Psoas muscle (tissue), 8 donors: ENCODE measurements around the gene SPHK2. TPM values are rescaled to one million over a fixed set of nuclear protein-coding genes. Genes with fewer than 3 reads are reported as not detected.

Experiments
- ATAC-seq, 4 donors: fragments of 200-7000 bp; cut with Tn5 transposase; one replicate each; pipeline ENCODE4 v1.9.1; 2020; ENCODE audit warnings: moderate library complexity in 3 of 4, mild to moderate bottlenecking in 2 of 4
- DNase-seq, 2 donors: peaks; one replicate each; pipeline ENCODE4 v3.0.0-alpha.2; 2020
- H3K27ac ChIP-seq: fragments of 200-600 bp; one replicate; pipeline ENCODE4 v1.8.0; 2022
- H3K27me3 ChIP-seq, 3 donors: fragments of 200-600 bp in 1 of 3; one replicate each; pipeline versions ENCODE4 v1.6.1 to v1.8.0; 2013 to 2022; ENCODE audit warnings: low read length in 2 of 3, mild to moderate bottlenecking in 2 of 3, moderate library complexity in 1 of 3; ENCODE audit not compliant: insufficient read depth in 3 of 3
- H3K36me3 ChIP-seq, 2 donors: fragments of 200-600 bp in 1 of 2; one replicate each; pipeline versions ENCODE4 v1.6.1 to v1.8.0; 2013 to 2022; ENCODE audit warnings: low read depth in 1 of 2, mild to moderate bottlenecking in 1 of 2, moderate library complexity in 1 of 2; ENCODE audit not compliant: insufficient read depth in 1 of 2
- H3K4me1 ChIP-seq: fragments of 200-600 bp; one replicate; pipeline ENCODE4 v1.8.0; 2022
- H3K4me3 ChIP-seq: fragments of 200-600 bp; one replicate; pipeline ENCODE4 v1.8.0; 2022; ENCODE audit warnings: mild to moderate bottlenecking
- H3K9me3 ChIP-seq: fragments of 200-600 bp; one replicate; pipeline ENCODE4 v1.8.0; 2022
- WGBS, 3 donors: extraction: QIAGEN DNeasy Blood & Tissue Kit; methylation state at CpG; one replicate each; pipeline versions ENCODE4 v1.1.6 to v1.1.7; 2013; 5-methylcytosine and 5-hydroxymethylcytosine counted together
- intact Hi-C, 2 donors: fragments of 100-400 bp; cut with DNase I; formaldehyde crosslinking; loops; one replicate each; pipeline versions ENCODE4 v1.11.0 to v1.14.2; 2022
- polyA plus RNA-seq, 3 donors: library from polyadenylated mRNA; stranded (reverse); fragments of 200-250 nt; gene quantifications; one replicate each; pipeline ENCODE4 v1.2.3, GENCODE V29; 2013
- total RNA-seq, 4 donors: library from RNA; stranded (reverse); fragmentation: NEBNext Ultra II Directional in 2 of 4; extraction: Animal tissue kit (Norgen Biotek cat#: 25700) in 2 of 4; gene quantifications; one replicate each; pipeline versions ENCODE4 v1.2.1 to v1.2.4, GENCODE V29; 2021 to 2023
- TF ChIP-seq, protein P1 (sequence below): fragments of 200-600 bp; IDR thresholded peaks from one replicate; pipeline ENCODE4 v1.8.0; 2022; ENCODE audit warnings: antibody characterized with exemption
- donor health status: healthy with polysubstance abuse.
- donor health status: DM: no; HTN: no; CAD: no; lungs with moderate emphysema.
- donor health status: Bipolar disorder and iron deficiency.
- donor health status: healthy.
- donor health status: DM: yes; HTN: yes; CAD: no.
- donor health status: DM: no; HTN: no; CAD: no.
- donor health status: DM: no; HTN: no; CAD: no.
- donor health status: DM: yes; HTN: yes; CAD: no.

The SPHK2 gene
- total and polyA plus RNA-seq, 7 donors: 3.3 to 12.8 (median 5.0) TPM

DNA sequence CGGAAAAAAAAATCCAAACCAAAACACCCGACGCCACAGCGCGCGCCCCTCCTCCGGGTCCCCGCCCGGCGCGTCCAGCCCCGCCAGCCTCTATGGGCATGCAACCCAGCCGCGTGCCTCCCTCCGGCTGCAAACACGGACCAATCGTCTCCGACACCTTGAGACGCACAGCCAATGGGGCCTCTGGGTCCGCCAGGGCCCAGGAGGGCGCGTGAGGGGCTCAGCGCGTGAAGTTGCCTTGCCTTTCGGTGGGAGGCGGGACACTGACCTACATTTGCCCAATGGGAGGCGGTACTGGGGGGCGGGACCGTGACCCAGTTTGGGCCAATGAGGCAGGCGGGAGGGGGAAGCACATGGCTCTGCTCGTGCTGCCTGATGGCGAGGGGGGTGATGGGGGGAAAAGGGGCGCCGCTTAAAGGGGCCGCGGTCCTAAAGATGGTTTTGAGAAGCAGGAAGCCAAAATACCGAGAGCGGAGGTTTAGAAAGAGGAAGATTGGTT, 18.2 kb downstream of the SPHK2 start:
- H3K4me3 ChIP-seq: peak overlapping the region; percentile 87
- ATAC-seq: peak; percentile 75 to 80 (median 76)
- intact Hi-C loops: loop anchor here in 1 of 2 donors (10.0 kb wide), 1 partner anchor 327 kb away; the partner anchor contains the start of gene FTL
- TF ChIP-seq, protein P1, sequence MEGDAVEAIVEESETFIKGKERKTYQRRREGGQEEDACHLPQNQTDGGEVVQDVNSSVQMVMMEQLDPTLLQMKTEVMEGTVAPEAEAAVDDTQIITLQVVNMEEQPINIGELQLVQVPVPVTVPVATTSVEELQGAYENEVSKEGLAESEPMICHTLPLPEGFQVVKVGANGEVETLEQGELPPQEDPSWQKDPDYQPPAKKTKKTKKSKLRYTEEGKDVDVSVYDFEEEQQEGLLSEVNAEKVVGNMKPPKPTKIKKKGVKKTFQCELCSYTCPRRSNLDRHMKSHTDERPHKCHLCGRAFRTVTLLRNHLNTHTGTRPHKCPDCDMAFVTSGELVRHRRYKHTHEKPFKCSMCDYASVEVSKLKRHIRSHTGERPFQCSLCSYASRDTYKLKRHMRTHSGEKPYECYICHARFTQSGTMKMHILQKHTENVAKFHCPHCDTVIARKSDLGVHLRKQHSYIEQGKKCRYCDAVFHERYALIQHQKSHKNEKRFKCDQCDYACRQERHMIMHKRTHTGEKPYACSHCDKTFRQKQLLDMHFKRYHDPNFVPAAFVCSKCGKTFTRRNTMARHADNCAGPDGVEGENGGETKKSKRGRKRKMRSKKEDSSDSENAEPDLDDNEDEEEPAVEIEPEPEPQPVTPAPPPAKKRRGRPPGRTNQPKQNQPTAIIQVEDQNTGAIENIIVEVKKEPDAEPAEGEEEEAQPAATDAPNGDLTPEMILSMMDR: no peak
- H3K9me3 ChIP-seq: no peaks in the 10 kb centered on the region
- H3K27me3 ChIP-seq: no peaks in the 10 kb centered on the region
- peaks cover 32% of the 10 kb centered on the region for H3K4me1 ChIP-seq
- H3K36me3 ChIP-seq: no peaks in the 10 kb centered on the region
- 0 to 1% (median 0%) methylated on average over 38 of the region's 38 CpGs for WGBS, 3 donors
- DNase-seq: peak; percentile 99 to 100
- H3K27ac ChIP-seq: peak overlapping the region; percentile 97

DNA sequence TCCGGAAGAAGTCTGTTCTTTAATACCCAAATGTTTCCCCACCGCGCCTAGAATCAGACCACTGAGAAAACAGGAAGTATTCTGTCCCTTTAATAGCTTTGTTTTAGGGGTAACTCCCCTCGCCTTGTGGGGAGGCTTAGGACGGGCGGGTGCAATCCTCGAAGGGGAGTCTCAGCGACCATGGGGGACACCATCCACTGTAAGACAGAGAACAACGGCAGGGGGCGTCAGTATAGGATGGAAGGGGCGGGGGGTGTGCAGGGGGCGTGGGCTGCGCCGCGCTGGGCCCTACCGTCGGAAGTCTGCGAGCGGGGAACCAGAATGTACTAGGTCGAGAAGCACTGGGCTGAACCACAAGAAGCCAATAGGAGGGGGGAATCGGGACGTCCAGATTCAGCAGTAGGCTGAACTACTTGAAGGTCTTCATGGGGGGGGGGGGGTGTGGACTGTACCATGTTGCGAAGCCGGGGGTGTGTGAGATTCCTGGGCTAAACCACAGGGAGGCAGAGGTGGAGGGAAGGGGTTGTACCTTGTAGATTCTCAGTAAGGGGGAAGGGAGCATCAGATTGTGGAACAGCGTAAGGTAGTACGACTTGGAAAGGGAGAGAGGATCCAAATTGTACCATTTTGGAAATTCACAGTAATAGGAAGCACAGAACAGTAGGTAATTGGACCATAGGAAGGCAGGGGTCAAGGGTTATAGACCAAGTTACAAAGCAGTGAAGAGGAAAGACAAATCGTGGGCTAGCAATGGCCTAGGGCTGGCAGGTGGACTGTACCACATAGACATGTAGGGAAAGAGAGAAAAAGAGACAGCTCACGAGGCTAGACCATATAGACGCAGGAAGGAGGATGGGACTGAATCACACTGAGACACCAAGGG, 18.9 kb downstream of the SPHK2 start:
- intact Hi-C loops: loop anchor here (2.0 to 10.0 kb wide), 2 partner anchors 81 to 327 kb away; partner anchors contain the start of genes FTL (in 1 of the 2) and MAMSTR (in 1 of the 2)
- DNase-seq: peak; percentile 81 to 91
- WGBS, 3 donors: 9% methylated on average over 28 to 29 of the region's 29 CpGs

DNA sequence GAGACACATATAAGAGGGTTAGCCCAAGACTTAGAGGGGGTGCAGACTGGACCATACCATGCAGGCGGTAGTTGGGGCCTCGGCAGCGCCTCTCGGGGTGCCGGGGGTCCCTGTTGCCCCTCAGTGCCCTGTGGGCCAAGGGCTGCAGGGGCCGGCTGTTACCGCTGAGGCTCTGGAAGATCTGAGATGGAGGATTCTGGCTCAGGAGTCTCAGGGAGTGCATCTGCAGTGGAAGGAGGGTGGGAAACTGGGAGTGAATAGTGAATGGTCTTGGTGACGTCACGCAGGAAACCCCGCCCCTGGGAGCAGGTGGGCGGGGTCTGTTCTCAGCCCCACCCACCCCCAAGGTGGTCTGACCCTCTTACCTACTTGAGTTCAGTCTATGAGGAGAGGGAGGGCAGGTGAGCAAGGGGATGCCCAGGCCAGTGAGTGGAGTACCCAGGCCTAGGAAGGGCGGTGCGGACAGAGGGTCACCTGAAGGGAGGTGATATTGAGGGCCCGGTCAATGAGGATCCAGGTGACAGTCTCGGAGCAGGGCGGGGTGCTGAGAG, 19.6 kb downstream of the SPHK2 start:
- peak overlapping the region; percentile 87 for H3K4me3 ChIP-seq
- no peaks in the 10 kb centered on the region for H3K36me3 ChIP-seq
- H3K27me3 ChIP-seq: no peaks in the 10 kb centered on the region
- no peaks in the 10 kb centered on the region for H3K9me3 ChIP-seq
- no peak for ATAC-seq
- peak in 1 of 2 donors; percentile 58 for DNase-seq
- intact Hi-C loops: loop anchor here (2.0 to 10.0 kb wide), 2 partner anchors 80 to 326 kb away; partner anchors contain the start of genes FTL (in 1 of the 2) and MAMSTR (in 1 of the 2)
- 78 to 84% (median 79%) methylated on average over 16 of the region's 16 CpGs for WGBS, 3 donors
- TF ChIP-seq, protein P1: no peak
- H3K27ac ChIP-seq: peak overlapping the region; percentile 97
- peaks cover 18% of the 10 kb centered on the region for H3K4me1 ChIP-seq

More for the DNA sequence above, 18.9 kb downstream of the SPHK2 start:
- no peaks in the 10 kb centered on the region for H3K9me3 ChIP-seq
- H3K27me3 ChIP-seq: no peaks in the 10 kb centered on the region
- H3K27ac ChIP-seq: peak overlapping the region; percentile 97
- peaks cover 25% of the 10 kb centered on the region for H3K4me1 ChIP-seq
- TF ChIP-seq, protein P1: no peak
- ATAC-seq: peak; percentile 40 to 60 (median 52)
- no peaks in the 10 kb centered on the region for H3K36me3 ChIP-seq
- H3K4me3 ChIP-seq: peak overlapping the region; percentile 87

DNA sequence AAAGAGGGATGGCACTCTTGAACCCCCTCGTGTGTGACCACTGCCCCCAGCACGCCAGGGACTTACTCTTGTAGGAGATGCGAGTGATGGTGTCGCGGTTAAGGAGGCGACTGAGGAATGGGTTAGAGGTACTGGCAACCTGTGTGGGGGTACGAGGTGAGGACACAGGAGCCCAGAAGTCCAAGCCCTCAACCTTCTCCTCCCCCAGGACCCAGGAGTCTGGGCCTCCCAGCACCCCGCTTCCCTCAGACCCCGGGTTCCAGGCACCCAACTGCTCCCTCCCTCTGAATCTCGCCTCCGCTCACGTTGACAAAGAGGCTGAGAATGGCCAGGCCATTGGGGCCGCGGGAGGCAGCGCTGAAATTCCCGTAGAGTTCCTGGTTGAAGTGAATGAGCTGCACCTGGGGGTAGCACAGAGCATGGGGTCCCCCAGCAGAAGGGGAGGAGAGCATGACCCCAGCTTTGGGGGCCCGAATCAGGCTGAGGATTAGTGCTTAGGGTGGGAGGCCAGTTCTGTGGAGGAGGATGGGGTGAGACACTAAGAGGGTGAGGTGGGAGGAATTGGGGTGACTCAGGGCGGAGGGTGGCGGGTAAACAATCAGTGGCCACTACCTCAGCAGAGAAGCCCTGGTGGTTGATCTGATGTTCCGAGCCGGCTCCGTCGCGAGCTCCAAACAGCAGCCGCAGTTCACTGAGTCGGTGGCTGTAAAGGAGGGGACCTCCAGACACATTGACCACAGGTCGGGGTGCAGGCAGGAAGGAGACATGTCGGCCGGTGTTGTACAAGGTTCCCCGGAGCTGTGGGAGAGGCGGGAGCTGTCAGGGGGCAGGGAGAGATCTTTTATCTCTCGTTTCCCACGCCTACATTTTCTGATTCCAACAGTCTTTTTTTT, 20.4 kb downstream of the SPHK2 start:
- Histone ChIP-seq H3K4me1 (peaks cover 15% of the 10 kb centered on the region), H3K36me3 (no peaks in the 10 kb centered on the region), H3K9me3 (no peaks in the 10 kb centered on the region), H3K27me3 (no peaks in the 10 kb centered on the region), H3K4me3 (no peak overlapping the region), H3K27ac (no peak overlapping the region)
- no peak for ATAC-seq
- no peak for DNase-seq
- TF ChIP-seq, protein P1: no peak
- intact Hi-C loops: loop anchor here (2.0 to 10.0 kb wide), 2 partner anchors 79 to 325 kb away; partner anchors contain the start of genes FTL (in 1 of the 2) and MAMSTR (in 1 of the 2)
- 75 to 77% (median 77%) methylated on average over 32 to 33 of the region's 33 CpGs for WGBS, 3 donors
